ENCODE data around the gene WSCD1. TPM values are rescaled to one million over a fixed set of nuclear protein-coding genes. Genes with fewer than 3 reads are reported as not detected.

Gene WSCD1
- total RNA-seq, 1 donor from 2014 or later, result 16.1 TPM

GRCh38 chr17:6092903-6093468 is 22.8 kb downstream of the WSCD1 start:
- Mint-ChIP-seq H3K27ac (no peak overlapping the region), H3K27me3 (no peaks in the 10 kb centered on the region), H3K9me3 (no peaks in the 10 kb centered on the region), H3K36me3 (no peaks in the 10 kb centered on the region), H3K4me3 (no peak overlapping the region), H3K4me1 (ENCODE audit: unreplicated experiment) (no peaks in the 10 kb centered on the region)
- DNase-seq (ENCODE audit: extremely low spot score, unreplicated experiment), result no peak
- TF ChIP-seq, protein P1, sequence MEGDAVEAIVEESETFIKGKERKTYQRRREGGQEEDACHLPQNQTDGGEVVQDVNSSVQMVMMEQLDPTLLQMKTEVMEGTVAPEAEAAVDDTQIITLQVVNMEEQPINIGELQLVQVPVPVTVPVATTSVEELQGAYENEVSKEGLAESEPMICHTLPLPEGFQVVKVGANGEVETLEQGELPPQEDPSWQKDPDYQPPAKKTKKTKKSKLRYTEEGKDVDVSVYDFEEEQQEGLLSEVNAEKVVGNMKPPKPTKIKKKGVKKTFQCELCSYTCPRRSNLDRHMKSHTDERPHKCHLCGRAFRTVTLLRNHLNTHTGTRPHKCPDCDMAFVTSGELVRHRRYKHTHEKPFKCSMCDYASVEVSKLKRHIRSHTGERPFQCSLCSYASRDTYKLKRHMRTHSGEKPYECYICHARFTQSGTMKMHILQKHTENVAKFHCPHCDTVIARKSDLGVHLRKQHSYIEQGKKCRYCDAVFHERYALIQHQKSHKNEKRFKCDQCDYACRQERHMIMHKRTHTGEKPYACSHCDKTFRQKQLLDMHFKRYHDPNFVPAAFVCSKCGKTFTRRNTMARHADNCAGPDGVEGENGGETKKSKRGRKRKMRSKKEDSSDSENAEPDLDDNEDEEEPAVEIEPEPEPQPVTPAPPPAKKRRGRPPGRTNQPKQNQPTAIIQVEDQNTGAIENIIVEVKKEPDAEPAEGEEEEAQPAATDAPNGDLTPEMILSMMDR (conservative IDR thresholded peaks at IDR 0.05), result no peak

- Mint-ChIP-seq H3K4me3 (no peak overlapping the region), H3K27me3 (no peaks in the 10 kb centered on the region), H3K27ac (no peak overlapping the region), H3K36me3 (no peaks in the 10 kb centered on the region), H3K4me1 (ENCODE audit: unreplicated experiment) (peaks cover 7% of the 10 kb centered on the region), H3K9me3 (no peaks in the 10 kb centered on the region)
- TF ChIP-seq, protein P1 (conservative IDR thresholded peaks at IDR 0.05), result no peak
- no peak for DNase-seq (ENCODE audit: extremely low spot score, unreplicated experiment)
Measured at GRCh38 chr17:6094453-6094852, 24.3 kb downstream of the WSCD1 start.

GRCh38 chr17:6094926-6095325 is 24.7 kb downstream of the WSCD1 start:
- H3K9me3 Mint-ChIP-seq, result no peaks in the 10 kb centered on the region
- H3K27ac Mint-ChIP-seq, result no peak overlapping the region
- H3K4me1 Mint-ChIP-seq (ENCODE audit: unreplicated experiment), result peaks cover 7% of the 10 kb centered on the region
- H3K36me3 Mint-ChIP-seq, result peaks cover 3% of the 10 kb centered on the region
- TF ChIP-seq, protein P1 (conservative IDR thresholded peaks at IDR 0.05), result no peak
- H3K27me3 Mint-ChIP-seq, result no peaks in the 10 kb centered on the region
- no peak overlapping the region for H3K4me3 Mint-ChIP-seq
- DNase-seq (ENCODE audit: extremely low spot score, unreplicated experiment), result no peak

DNA sequence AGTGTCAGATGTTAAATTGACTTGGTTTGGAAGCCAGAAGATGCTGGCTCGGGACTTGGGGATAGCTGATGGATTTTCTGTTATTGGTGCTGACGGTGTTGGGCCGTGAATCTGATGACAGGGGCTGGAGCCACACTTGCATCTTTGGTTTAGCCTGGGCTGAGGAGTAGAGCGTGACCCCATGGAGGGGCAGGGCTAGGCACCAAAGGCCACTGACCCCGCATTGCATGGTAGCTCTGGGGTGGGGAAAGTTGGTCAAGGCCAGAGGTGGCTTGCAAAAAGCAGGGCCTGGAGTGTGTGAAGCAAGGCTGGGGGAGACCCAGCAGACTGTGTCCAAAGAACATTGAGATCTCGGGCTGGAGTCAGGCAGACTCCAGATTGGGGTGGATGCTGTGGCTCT is 25.3 kb downstream of the WSCD1 start:
- Mint-ChIP-seq H3K27me3 (no peaks in the 10 kb centered on the region), H3K27ac (no peak overlapping the region), H3K9me3 (no peaks in the 10 kb centered on the region), H3K4me3 (no peak overlapping the region), H3K36me3 (peaks cover 3% of the 10 kb centered on the region), H3K4me1 (ENCODE audit: unreplicated experiment) (peaks cover 7% of the 10 kb centered on the region)
- TF ChIP-seq, protein P1 (conservative IDR thresholded peaks at IDR 0.05), result no peak
- DNase-seq (ENCODE audit: extremely low spot score, unreplicated experiment), result no peak

DNA sequence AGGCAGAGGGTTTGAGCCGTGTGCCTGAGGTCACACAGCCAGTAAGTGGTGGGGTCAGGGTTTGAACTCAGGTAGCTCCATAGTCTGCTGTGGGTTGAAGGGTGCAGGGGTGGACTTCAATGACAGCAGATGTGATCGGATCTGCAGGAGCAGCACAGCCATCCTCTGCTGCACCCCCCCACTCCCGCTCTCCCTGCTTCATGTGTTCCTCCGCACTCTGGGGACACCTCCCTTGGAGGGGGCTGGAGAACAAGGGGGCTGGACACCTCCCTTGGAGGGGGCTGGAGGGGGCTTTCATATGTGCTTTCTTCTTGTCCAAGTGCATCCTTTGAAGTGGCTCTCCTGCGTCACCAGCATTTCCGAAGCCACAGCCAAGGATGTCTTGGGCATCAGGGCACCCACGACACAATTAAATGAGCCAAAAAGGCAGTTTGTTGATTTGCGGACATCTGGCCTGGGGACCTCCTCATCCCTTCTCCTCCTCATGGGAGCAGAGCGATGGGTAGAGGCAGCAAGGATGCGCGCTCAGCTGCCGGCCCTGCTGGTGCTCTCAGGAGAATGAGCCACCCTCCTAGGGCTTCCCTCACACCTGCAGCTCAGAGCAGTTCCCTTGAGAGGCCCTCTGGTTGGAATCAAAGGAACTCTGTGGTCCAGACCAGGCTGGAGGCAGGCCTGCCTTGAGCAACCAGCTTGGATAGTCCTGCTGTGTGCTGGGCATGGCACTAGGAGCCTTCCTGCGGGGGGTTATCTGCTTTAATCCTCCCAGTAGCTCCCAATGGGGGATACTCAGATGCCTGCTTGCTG is 26.2 kb downstream of the WSCD1 start:
- Mint-ChIP-seq H3K27me3 (peaks cover 5% of the 10 kb centered on the region), H3K4me3 (no peak overlapping the region), H3K4me1 (ENCODE audit: unreplicated experiment) (peaks cover 7% of the 10 kb centered on the region)

More for the DNA sequence above, 26.2 kb downstream of the WSCD1 start:
- Mint-ChIP-seq H3K9me3 (no peaks in the 10 kb centered on the region), H3K36me3 (peaks cover 3% of the 10 kb centered on the region), H3K27ac (no peak overlapping the region)
- no peak for DNase-seq (ENCODE audit: extremely low spot score, unreplicated experiment)
- TF ChIP-seq, protein P1 (conservative IDR thresholded peaks at IDR 0.05), result no peak

Data from type B pancreatic cell (in vitro differentiated cells).